Measurements from ENCODE around the gene FAM171A1.

GRCh38 chr10:15214237-15214636 lies 156.9 kb downstream of the FAM171A1 start:
- TF ChIP-seq CTCF (IDR thresholded peaks at IDR 0.05; ENCODE audit: low read length), result no peak
- no peak for TF ChIP-seq EZH2 (IDR thresholded peaks at IDR 0.05; ENCODE audit: borderline replicate concordance, low read length)

All from OCI-LY1 (cell line).